Right atrium auricular region (tissue), 2 donors: ENCODE data around the gene USP10. TPM values are rescaled to one million over a fixed set of nuclear protein-coding genes. Genes with fewer than 3 reads are reported as not detected.

Source experiments
- DNase-seq: peaks from one replicate; pipeline ENCODE4 v3.0.0-alpha.2; 2019; ENCODE audit warnings: low spot score
- H3K27ac ChIP-seq, 2 donors: fragments of 200-600 bp; sonication (generic); 1 replicate in 1 of 2; 2 replicates in 1 of 2; pipeline ENCODE4 v1.5.1; 2016 to 2019
- H3K27me3 ChIP-seq, 2 donors: fragments of 200-600 bp; sonication (generic); one replicate each; pipeline versions ENCODE4 v1.5.1 to v1.6.0; 2017 to 2019
- H3K36me3 ChIP-seq: fragments of 200-600 bp; sonication (generic); one replicate; pipeline ENCODE4 v1.5.1; 2016
- H3K4me1 ChIP-seq, 2 donors: fragments of 200-600 bp; sonication (generic); one replicate each; pipeline versions ENCODE4 v1.5.1 to v1.6.0; 2017 to 2019
- H3K4me3 ChIP-seq, 2 donors: fragments of 200-600 bp; sonication (generic); 1 replicate in 1 of 2; 2 replicates in 1 of 2; pipeline ENCODE4 v1.5.1; 2017 to 2019; ENCODE audit warnings: mild to moderate bottlenecking in 1 of 2, moderate library complexity in 1 of 2
- H3K9me3 ChIP-seq, 2 donors: fragments of 200-600 bp; sonication (generic); one replicate each; pipeline ENCODE4 v1.5.1; 2019
- total RNA-seq, 2 donors: library from RNA; depleted of rRNA; stranded (reverse); fragments of >200 nt; gene quantifications; one replicate each; pipeline ENCODE4 v1.1.0, GENCODE V29; 2016
- TF ChIP-seq, protein P1 (sequence below), 2 donors: fragments of 200-600 bp; sonication (generic); IDR thresholded peaks; one replicate each; pipeline ENCODE4 v1.5.1; 2019; ENCODE audit warnings: antibody characterized with exemption in 2 of 2

Gene USP10
- total RNA-seq, 2 donors from 2014 or later, result 44.9 to 52.3 TPM

DNA sequence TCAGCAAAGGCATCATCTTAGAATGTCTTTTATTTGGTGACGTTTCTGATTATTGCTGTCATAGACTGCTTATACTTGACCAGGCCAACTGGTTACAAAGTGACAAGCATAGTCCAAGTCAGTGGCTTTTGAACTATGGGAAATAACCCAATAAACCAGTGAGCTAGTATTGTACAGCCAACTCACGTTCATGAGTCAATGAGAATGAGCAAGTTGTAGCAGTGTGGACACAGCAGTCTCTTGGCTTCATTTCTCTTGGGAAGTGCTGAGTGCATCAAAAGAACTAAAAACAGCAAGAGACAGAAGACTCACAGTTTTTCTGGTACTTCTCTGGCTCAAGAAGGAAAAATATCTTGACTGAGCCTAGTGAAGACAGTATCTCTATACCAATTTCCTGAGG lies 83.0 kb downstream of the USP10 start:
- no peaks in the 10 kb centered on the region for H3K9me3 ChIP-seq

DNA sequence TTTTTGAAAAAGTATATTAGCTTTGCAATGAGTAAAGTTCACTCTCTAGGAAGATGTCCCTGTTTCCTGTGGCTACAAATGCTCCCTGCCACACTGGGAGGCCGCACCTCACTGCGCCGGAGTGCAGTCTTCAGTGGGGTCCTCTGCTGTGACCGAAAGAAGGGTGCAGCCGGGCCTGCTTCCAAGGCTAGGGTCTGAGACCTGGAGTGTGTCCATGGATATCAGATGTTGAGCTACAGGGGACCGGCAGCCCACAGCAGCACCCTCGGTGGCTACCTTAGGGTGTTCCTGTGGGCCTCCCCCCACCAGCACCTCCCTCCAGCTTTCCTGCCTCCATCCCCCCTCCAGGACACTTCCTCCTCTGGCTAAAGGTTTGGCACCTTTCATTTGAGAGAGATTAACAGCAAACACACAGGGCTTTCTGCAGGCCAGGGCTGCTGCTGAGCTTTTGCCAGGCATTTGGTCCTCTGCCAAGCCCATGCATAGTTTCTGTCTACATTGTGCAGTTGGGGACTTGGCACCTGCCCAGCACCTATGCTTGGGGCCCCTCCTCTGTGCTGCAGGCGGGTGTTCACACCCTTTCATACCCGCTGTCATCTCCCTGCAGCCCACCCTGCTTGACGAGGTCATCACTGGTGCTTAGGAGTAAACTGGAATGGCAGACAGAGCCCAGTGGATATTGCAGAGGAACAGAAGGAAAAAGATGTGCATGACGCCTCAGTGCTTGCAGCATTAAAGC lies 86.2 kb downstream of the USP10 start:
- Histone ChIP-seq H3K27ac (no peak overlapping the region), H3K4me1 (peaks cover 0 to 16% of the 10 kb centered on the region in 2 donors), H3K27me3 (no peaks in the 10 kb centered on the region), H3K36me3 (no peaks in the 10 kb centered on the region), H3K4me3 (no peak overlapping the region), H3K9me3 (no peaks in the 10 kb centered on the region)
- TF ChIP-seq, protein P1, sequence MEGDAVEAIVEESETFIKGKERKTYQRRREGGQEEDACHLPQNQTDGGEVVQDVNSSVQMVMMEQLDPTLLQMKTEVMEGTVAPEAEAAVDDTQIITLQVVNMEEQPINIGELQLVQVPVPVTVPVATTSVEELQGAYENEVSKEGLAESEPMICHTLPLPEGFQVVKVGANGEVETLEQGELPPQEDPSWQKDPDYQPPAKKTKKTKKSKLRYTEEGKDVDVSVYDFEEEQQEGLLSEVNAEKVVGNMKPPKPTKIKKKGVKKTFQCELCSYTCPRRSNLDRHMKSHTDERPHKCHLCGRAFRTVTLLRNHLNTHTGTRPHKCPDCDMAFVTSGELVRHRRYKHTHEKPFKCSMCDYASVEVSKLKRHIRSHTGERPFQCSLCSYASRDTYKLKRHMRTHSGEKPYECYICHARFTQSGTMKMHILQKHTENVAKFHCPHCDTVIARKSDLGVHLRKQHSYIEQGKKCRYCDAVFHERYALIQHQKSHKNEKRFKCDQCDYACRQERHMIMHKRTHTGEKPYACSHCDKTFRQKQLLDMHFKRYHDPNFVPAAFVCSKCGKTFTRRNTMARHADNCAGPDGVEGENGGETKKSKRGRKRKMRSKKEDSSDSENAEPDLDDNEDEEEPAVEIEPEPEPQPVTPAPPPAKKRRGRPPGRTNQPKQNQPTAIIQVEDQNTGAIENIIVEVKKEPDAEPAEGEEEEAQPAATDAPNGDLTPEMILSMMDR (IDR thresholded peaks at IDR 0.05), result no peak
- DNase-seq, result no peak

More for the DNA sequence above, 83.0 kb downstream of the USP10 start:
- H3K36me3 ChIP-seq, result peaks cover 20% of the 10 kb centered on the region
- no peak overlapping the region for H3K27ac ChIP-seq
- TF ChIP-seq, protein P1 (IDR thresholded peaks at IDR 0.05), result no peak
- no peak for DNase-seq
- H3K27me3 ChIP-seq, result no peaks in the 10 kb centered on the region
- no peak overlapping the region for H3K4me3 ChIP-seq
- H3K4me1 ChIP-seq, result peaks cover 0 to 16% of the 10 kb centered on the region in 2 donors

DNA sequence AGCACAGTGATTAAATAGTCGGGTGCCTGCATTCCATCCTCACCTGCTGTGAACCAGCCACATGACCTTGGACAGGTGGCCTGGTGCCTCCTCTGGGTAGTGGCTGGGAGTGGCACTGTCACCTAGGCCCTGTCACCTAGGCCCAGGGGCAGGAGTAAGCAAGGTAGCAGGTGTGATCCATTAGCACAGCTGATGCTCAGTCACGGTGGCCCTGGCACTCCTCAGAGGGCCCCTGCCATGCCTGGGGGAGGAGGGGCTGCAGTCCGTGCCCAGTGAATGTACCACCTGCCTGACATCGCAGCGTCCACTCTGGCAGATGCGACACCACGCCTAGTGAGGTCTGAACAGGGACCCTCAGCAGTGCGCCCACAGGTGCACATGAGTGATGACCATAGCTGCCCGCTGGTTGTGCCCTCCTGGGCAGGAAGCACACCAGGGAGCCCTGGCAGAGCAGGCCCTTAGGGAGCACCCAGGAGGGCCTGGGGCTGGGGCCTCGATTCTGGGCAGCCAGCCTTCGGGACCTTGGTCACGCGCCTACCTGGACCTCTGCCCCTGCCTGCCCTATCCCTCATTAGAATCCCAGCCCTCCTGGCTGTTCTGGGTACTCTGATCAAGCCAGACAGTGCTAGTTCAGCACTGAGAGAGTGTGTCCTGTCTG lies 86.9 kb downstream of the USP10 start:
- Histone ChIP-seq H3K4me3 (no peak overlapping the region), H3K4me1 (peaks cover 0 to 16% of the 10 kb centered on the region in 2 donors), H3K9me3 (no peaks in the 10 kb centered on the region), H3K27me3 (no peaks in the 10 kb centered on the region), H3K27ac (no peak overlapping the region), H3K36me3 (no peaks in the 10 kb centered on the region)
- TF ChIP-seq, protein P1 (IDR thresholded peaks at IDR 0.05), result no peak
- no peak for DNase-seq

DNA sequence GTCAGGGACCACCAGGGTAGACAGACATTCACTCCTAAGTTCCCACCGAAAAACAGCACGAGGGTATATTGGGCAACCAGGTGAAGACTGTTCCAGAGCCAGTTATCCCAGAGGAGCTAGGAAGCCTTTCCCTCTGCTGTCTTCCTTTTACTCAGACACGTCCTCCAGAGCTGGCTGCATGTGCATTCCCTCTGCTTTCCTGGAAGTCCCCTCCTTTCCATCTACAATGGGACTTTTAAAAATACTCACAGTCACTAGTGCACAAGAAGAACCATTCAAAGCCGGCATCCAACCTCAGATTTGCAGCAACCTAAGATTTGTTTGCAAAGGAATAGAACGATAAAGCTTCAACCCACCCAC lies 87.4 kb downstream of the USP10 start:
- H3K4me1 ChIP-seq, result peaks cover 0 to 16% of the 10 kb centered on the region in 2 donors
- H3K27ac ChIP-seq, result no peak overlapping the region
- H3K9me3 ChIP-seq, result no peaks in the 10 kb centered on the region
- no peaks in the 10 kb centered on the region for H3K27me3 ChIP-seq
- no peaks in the 10 kb centered on the region for H3K36me3 ChIP-seq
- H3K4me3 ChIP-seq, result no peak overlapping the region
- TF ChIP-seq, protein P1 (IDR thresholded peaks at IDR 0.05), result no peak
- no peak for DNase-seq

GRCh38 chr16:84788920-84789391 lies 89.2 kb downstream of the USP10 start:
- Histone ChIP-seq H3K4me1 (peaks cover 0 to 16% of the 10 kb centered on the region in 2 donors), H3K9me3 (no peaks in the 10 kb centered on the region), H3K27ac (no peak overlapping the region), H3K36me3 (no peaks in the 10 kb centered on the region), H3K4me3 (no peak overlapping the region), H3K27me3 (no peaks in the 10 kb centered on the region)
- TF ChIP-seq, protein P1 (IDR thresholded peaks at IDR 0.05), result no peak
- DNase-seq, result no peak
